A549 (cell line): ENCODE results near the gene SUGP1. TPM values are rescaled to one million over a fixed set of nuclear protein-coding genes. Genes with fewer than 3 reads are reported as not detected.

Experiments used
- ATAC-seq, 2 experiments: fragments of 200-7000 bp in 1 of 2; fragments of >200 bp in 1 of 2; cut with Nextera tagmentation in 1 of 2; cut with Tn5 transposase in 1 of 2; 3 replicates each; pipeline versions ENCODE4 v1.8.0 to v1.9.1; 2018 to 2020; ENCODE audit warnings: mild to moderate bottlenecking in 1 of 2, moderate library complexity in 1 of 2
- CTCF ChIA-PET: fragments of 300-600 bp; sonication (Branson Sonifier 250); formaldehyde crosslinking; extraction: SDS; loops from one replicate; lab custom pipeline; 2021; ENCODE audit warnings: antibody characterized with exemption, inconsistent platforms; lab: Yijun Ruan, JAX
- POLR2A ChIA-PET: fragments of 350-600 bp; formaldehyde crosslinking; extraction: SDS; loops from one replicate; lab custom pipeline; 2021; ENCODE audit warnings: antibody characterized with exemption, inconsistent platforms; lab: Yijun Ruan, JAX
- DNase-seq, 2 experiments: peaks; one replicate each; pipeline versions ENCODE4 v3.0.0 to v3.0.0-alpha.2; 2011 to 2016; ENCODE audit warnings: low read depth in 1 of 2, low spot score in 1 of 2
- FAIRE-seq: peaks from 2 replicates; lab custom pipeline; 2011; peaks lifted over from hg19 to GRCh38; lab: Jason Lieb, UNC
- H3K27ac ChIP-seq, 2 experiments: fragments of >200 bp; sonication (Bioruptor Twin); formaldehyde crosslinking; 3 replicates each; pipeline ENCODE4 v1.5.1; 2016 to 2017
- H3K4me1 ChIP-seq: fragments of >200 bp; sonication (Bioruptor Twin); formaldehyde crosslinking; 3 replicates; pipeline ENCODE4 v1.6.1; 2016
- H3K4me2 ChIP-seq: fragments of >200 bp; sonication (Bioruptor Twin); formaldehyde crosslinking; 3 replicates; pipeline ENCODE4 v1.6.1; 2016
- H3K4me3 ChIP-seq: fragments of >200 bp; sonication (Bioruptor Twin); formaldehyde crosslinking; 3 replicates; pipeline ENCODE4 v1.5.1; 2016
- H3K9me3 ChIP-seq: fragments of >200 bp; sonication (Bioruptor Twin); formaldehyde crosslinking; 3 replicates; pipeline ENCODE4 v1.6.1; 2016
- CBX8 ChIP-seq: fragments of 200-600 bp; sonication (generic); IDR thresholded peaks from 2 replicates; pipeline ENCODE4 v1.6.1; 2016
- CEBPB ChIP-seq, 2 experiments: fragments of >200 bp in 1 of 2; sonication (Bioruptor Twin) in 1 of 2; formaldehyde crosslinking in 1 of 2; IDR thresholded peaks; 2 replicates each; pipeline ENCODE4 v1.6.1; 2012 to 2016
- CHD2 ChIP-seq: fragments of 150-350 bp; IDR thresholded peaks from 2 replicates; pipeline ENCODE4 v1.6.1; 2014; ENCODE audit warnings: low read length; ENCODE audit not compliant: partially characterized antibody
- CHD4 ChIP-seq: fragments of 200-600 bp; sonication (generic); IDR thresholded peaks from 2 replicates; pipeline ENCODE4 v1.6.1; 2016; ENCODE audit warnings: antibody characterized with exemption, mild to moderate bottlenecking, borderline replicate concordance
- EHF ChIP-seq: fragments of 250-450 bp; sonication (Bioruptor Pico); IDR thresholded peaks from 2 replicates; pipeline ENCODE4 v1.5.0; 2020; ENCODE audit warnings: mild to moderate bottlenecking
- ELK1 ChIP-seq: fragments of 150-350 bp; IDR thresholded peaks from 2 replicates; pipeline ENCODE4 v1.6.1; 2014; ENCODE audit warnings: low read depth, mild to moderate bottlenecking, low read length
- ESRRA ChIP-seq: fragments of 150-350 bp; IDR thresholded peaks from 2 replicates; pipeline ENCODE4 v1.6.1; 2014; ENCODE audit warnings: mild to moderate bottlenecking, low read length, borderline replicate concordance
- FOSB ChIP-seq: fragments of 250-450 bp; sonication (Bioruptor Pico); IDR thresholded peaks from 2 replicates; pipeline ENCODE4 v1.5.0; 2020; ENCODE audit warnings: mild to moderate bottlenecking, moderate library complexity
- GATA3 ChIP-seq: IDR thresholded peaks from 2 replicates; pipeline ENCODE4 v1.6.1; 2012; ENCODE audit warnings: borderline replicate concordance
- HES2 ChIP-seq: fragments of >200 bp; sonication (Bioruptor Twin); formaldehyde crosslinking; IDR thresholded peaks from 2 replicates; pipeline ENCODE4 v1.6.1; 2016
- HOXA7 ChIP-seq: fragments of 250-450 bp; sonication (Bioruptor Pico); IDR thresholded peaks from 2 replicates; pipeline ENCODE4 v1.5.0; 2020; ENCODE audit warnings: mild to moderate bottlenecking, moderate library complexity
- KDM1A ChIP-seq: fragments of 200-600 bp; sonication (generic); IDR thresholded peaks from 2 replicates; pipeline ENCODE4 v1.6.1; 2016; ENCODE audit warnings: low read depth, mild to moderate bottlenecking
- POLR2A ChIP-seq: IDR thresholded peaks from 2 replicates; pipeline ENCODE4 v1.6.1; 2012; ENCODE audit warnings: mild to moderate bottlenecking, low read length
- RARB ChIP-seq: fragments of 250-450 bp; sonication (Bioruptor Pico); IDR thresholded peaks from 2 replicates; pipeline ENCODE4 v1.8.0; 2021; ENCODE audit warnings: mild to moderate bottlenecking, moderate library complexity
- REST ChIP-seq: fragments of 200-600 bp; sonication (generic); IDR thresholded peaks from 2 replicates; pipeline ENCODE4 v1.6.1; 2016; ENCODE audit warnings: antibody characterized with exemption, mild to moderate bottlenecking, moderate library complexity
- RFX5 ChIP-seq: fragments of 450-650 bp; IDR thresholded peaks from 2 replicates; pipeline ENCODE4 v1.7.1; 2014; ENCODE audit warnings: antibody characterized with exemption, mild to moderate bottlenecking, moderate library complexity
- RNF2 ChIP-seq: fragments of 200-600 bp; sonication (generic); IDR thresholded peaks from 2 replicates; pipeline ENCODE4 v1.6.1; 2016; ENCODE audit warnings: low read depth, mild to moderate bottlenecking, antibody characterized with exemption, moderate library complexity, borderline replicate concordance
- WGBS: methylation state at CpG from one replicate; pipeline ENCODE4 v1.1.6; 2017; ENCODE audit errors: missing lambda C conversion rate; 5-methylcytosine and 5-hydroxymethylcytosine counted together
- polyA plus RNA-seq, 4 experiments: library from polyadenylated mRNA; depleted of rRNA in 3 of 4; stranded (reverse); fragments of >200 nt; fragmentation: RNase III in 1 of 4; extraction: RNeasy Plus Mini Kit Qiagen cat#74134 plus additional on column Dnase treatment in 1 of 4; gene quantifications; 2 replicates in 3 of 4; 3 replicates in 1 of 4; pipeline ENCODE4 v1.2.3, GENCODE V29; 2011 to 2017
- TF ChIP-seq, protein P1 (sequence below): IDR thresholded peaks from 2 replicates; pipeline ENCODE4 v1.6.1; 2012

The SUGP1 gene
- polyA plus RNA-seq, 2 of the 4 experiments (the other 2 are of a cell fraction) = 21.9 to 30.0 TPM

DNA sequence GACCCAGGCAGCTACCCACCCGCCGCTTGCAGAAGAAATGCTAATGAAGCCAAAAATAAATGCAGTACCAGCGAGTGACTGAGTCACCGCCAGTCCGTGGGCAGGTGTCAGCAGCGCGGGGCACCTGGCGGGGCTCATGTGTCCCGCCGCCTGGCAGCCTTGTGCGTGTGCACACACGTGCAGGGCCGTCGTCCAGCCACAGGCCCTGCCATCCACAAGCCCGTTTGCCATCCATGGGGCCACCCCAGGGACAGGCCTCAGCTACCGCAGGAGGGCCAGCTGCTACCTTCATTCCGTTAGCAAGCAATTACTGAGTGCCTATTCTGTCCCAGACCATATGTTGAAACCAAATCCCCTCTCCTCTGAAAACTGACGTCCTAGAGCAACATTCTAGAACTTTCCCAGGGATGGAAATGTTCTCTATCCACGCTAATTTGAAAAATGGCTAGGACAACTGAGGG is 88.0 kb downstream of the SUGP1 start:
- H3K4me2 ChIP-seq = no peak overlapping the region
- no peak overlapping the region for H3K27ac ChIP-seq
- peaks cover 15% of the 10 kb centered on the region; the same call in 2 of the 3 replicates for H3K9me3 ChIP-seq
- FAIRE-seq (no peak), DNase-seq (no peak), ATAC-seq (no peak)
- no peaks in the 10 kb centered on the region for H3K4me1 ChIP-seq
- TF ChIP-seq CBX8 (no peak), FOSB (CRISPR knock-in tag) (no peak), CHD2 (no peak), HES2 (no peak), ELK1 (no peak), REST (no peak), HOXA7 (no peak), GATA3 (no peak), EHF (CRISPR knock-in tag) (no peak), KDM1A (no peak), POLR2A (no peak)
- TF ChIP-seq, protein P1, sequence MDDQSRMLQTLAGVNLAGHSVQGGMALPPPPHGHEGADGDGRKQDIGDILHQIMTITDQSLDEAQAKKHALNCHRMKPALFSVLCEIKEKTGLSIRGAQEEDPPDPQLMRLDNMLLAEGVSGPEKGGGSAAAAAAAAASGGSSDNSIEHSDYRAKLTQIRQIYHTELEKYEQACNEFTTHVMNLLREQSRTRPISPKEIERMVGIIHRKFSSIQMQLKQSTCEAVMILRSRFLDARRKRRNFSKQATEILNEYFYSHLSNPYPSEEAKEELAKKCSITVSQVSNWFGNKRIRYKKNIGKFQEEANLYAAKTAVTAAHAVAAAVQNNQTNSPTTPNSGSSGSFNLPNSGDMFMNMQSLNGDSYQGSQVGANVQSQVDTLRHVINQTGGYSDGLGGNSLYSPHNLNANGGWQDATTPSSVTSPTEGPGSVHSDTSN = no peak
- 48% methylated on average over 18 of the region's 19 CpGs for WGBS
- CTCF ChIA-PET = interaction anchor here (0.6 to 1.0 kb wide), 2 partner anchors 57 to 146 kb away, joined by 3 read pairs; no protein-coding TSS in a partner anchor
- H3K4me3 ChIP-seq = no peak overlapping the region
- POLR2A ChIA-PET = no interaction called here

DNA sequence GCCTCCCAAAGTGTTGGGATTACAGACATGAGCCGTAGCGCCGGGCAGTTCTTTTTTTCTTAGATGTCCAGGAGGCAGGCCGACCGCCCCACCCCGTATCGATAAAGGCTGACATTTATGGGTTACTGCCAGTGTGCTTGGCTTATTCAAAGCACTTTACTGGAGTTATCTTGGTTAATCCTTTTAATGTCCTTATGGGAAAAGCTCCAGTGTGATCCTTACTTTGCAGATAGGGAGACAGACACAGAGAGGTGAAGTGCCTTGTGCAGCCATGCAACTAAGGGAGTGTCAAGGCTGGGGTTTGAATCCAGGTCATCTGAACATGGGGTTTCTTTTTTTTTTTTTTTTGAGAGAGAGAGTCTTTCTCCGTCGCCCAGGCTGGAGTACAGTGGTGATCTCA is 89.3 kb downstream of the SUGP1 start:
- H3K27ac ChIP-seq = no peak overlapping the region
- FAIRE-seq = no peak
- WGBS = 76% methylated on average over 9 of the region's 9 CpGs
- no peaks in the 10 kb centered on the region for H3K4me1 ChIP-seq
- ATAC-seq = no peak
- no peak overlapping the region for H3K4me2 ChIP-seq
- DNase-seq = no peak
- ChIA-PET POLR2A (interaction anchor here (0.6 kb wide), 1 partner anchor 28 kb away, joined by 3 read pairs; the partner anchor contains the start of gene NR2C2AP), CTCF (interaction anchor here (0.7 to 1.6 kb wide), 3 partner anchors 14 to 260 kb away, joined by 3 to 9 read pairs (median 4); no protein-coding TSS in a partner anchor)
- no peak for TF ChIP-seq POLR2A
- no peak for TF ChIP-seq CHD4
- no peak for TF ChIP-seq FOSB (CRISPR knock-in tag)
- no peak for TF ChIP-seq HES2
- no peak for TF ChIP-seq RNF2
- H3K4me3 ChIP-seq = no peak overlapping the region
- H3K9me3 ChIP-seq = peaks cover 12% of the 10 kb centered on the region; the same call in 2 of the 3 replicates

- TF ChIP-seq CEBPB (IDR thresholded peaks at IDR 0.05) = no peak
- no peak for TF ChIP-seq RARB (CRISPR knock-in tag)
- TF ChIP-seq RFX5 = no peak
- no peak for TF ChIP-seq ESRRA
- CTCF ChIA-PET = interaction anchor here (0.7 to 1.2 kb wide), 2 partner anchors 86 to 113 kb away, joined by 3 to 4 read pairs; no protein-coding TSS in a partner anchor
- Histone ChIP-seq H3K4me2 (no peak overlapping the region), H3K27ac (no peak overlapping the region), H3K9me3 (peaks cover 8% of the 10 kb centered on the region; the same call in 2 of the 3 replicates), H3K4me1 (0 out of 3 replicates have a peak, but pooled peaks cover 5% of the 10 kb centered on the region), H3K4me3 (no peak overlapping the region)
- DNase-seq (no peak), ATAC-seq (no peak), FAIRE-seq (no peak)
- POLR2A ChIA-PET = no interaction called here
- 46% methylated on average over 3 of the region's 3 CpGs for WGBS
Observed at GRCh38 chr19:19229701-19230100, 90.6 kb downstream of the SUGP1 start.
